Panc1 (cell line): ENCODE measurements around the gene FAM83C.

ENCODE experiments used
- CTCF ChIP-seq: fragments of 450-650 bp; IDR thresholded peaks from 2 replicates; pipeline ENCODE4 v1.5.1; 2017; ENCODE audit warnings: mild to moderate bottlenecking
- POLR2AphosphoS5 ChIP-seq: IDR thresholded peaks from 2 replicates; pipeline ENCODE4 v1.6.1; 2012; ENCODE audit warnings: mild to moderate bottlenecking, low read depth, low read length, moderate library complexity
- REST ChIP-seq, 2 experiments: IDR thresholded peaks; 2 replicates each; pipeline ENCODE4 v1.6.1; 2011 to 2012; ENCODE audit warnings: low read depth in 2 of 2, control low read depth in 1 of 2, low read length in 1 of 2, mild to moderate bottlenecking in 1 of 2, moderate library complexity in 1 of 2; ENCODE audit not compliant: insufficient read depth in 1 of 2
- SIN3A ChIP-seq: IDR thresholded peaks from 2 replicates; pipeline ENCODE4 v1.6.1; 2012; ENCODE audit warnings: low read depth, mild to moderate bottlenecking, low read length, moderate library complexity, borderline replicate concordance; ENCODE audit not compliant: insufficient read depth

DNA sequence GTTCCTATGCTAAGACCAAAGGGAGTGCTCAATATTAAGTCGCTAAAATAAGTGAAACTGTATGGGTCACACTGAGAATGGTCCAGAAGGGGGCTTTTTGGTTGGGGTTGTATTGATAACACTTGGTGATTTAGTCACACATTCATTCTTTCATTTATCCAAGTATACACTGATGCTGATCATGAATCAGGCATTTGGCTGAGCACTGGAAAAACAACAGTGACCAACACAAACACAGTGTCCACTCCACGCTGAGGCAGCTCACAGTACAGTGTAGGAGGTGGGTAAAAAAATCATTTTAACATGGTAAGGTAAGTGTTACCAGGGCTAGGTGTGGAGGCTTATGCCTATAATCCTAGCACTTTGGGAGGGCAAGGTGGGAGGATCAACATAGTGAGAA is 9.2 kb upstream of the FAM83C start:
- TF ChIP-seq CTCF (no peak), POLR2AphosphoS5 (no peak), REST (IDR thresholded peaks at IDR 0.05; ENCODE audit: insufficient read depth in 1 of 2, low read depth in 2 of 2, low read length in 1 of 2) (no peak), SIN3A (no peak)
